ENCODE results near the gene VTCN1.

The VTCN1 gene

GRCh38 chr1:117096951-117097408, 113.7 kb downstream of the VTCN1 start:
- no peak for DNase-seq (ENCODE audit: low read depth)

GRCh38 chr1:117094841-117095604, 115.7 kb downstream of the VTCN1 start:
- no peak for DNase-seq (ENCODE audit: low read depth)

GRCh38 chr1:117093870-117094621, 116.7 kb downstream of the VTCN1 start:
- DNase-seq (ENCODE audit: low read depth): peak; percentile 87

All from ELR (cell line).